ENCODE data around the gene MARCHF9.

MARCHF9 gene

GRCh38 chr12:57777911-57778310 is 23.0 kb downstream of the MARCHF9 start:
- Histone ChIP-seq H3K4me1 (ENCODE audit: low read depth, poor library complexity, severe bottlenecking) (peaks cover 20% of the 10 kb centered on the region), H4K20me1 (ENCODE audit: insufficient read depth) (no peaks in the 10 kb centered on the region)

GRCh38 chr12:57779736-57780135 is 24.8 kb downstream of the MARCHF9 start:
- no peak overlapping the region for H3K9ac ChIP-seq
- H3K27me3 ChIP-seq (ENCODE audit: insufficient read depth, low read depth): no peaks in the 10 kb centered on the region
- H4K20me1 ChIP-seq (ENCODE audit: insufficient read depth): no peaks in the 10 kb centered on the region
- peaks cover 20% of the 10 kb centered on the region for H3K79me2 ChIP-seq (ENCODE audit: insufficient read depth, low read depth)
- no peak overlapping the region for H3K27ac ChIP-seq
- H3K4me2 ChIP-seq: no peak overlapping the region
- no peaks in the 10 kb centered on the region for H3K36me3 ChIP-seq (ENCODE audit: insufficient read depth)
- no peak for TF ChIP-seq CTCF (conservative IDR thresholded peaks at IDR 0.05; ENCODE audit: low read depth, low read length)
- H2AFZ ChIP-seq (ENCODE audit: low read depth): no peak overlapping the region
- peaks cover 23% of the 10 kb centered on the region for H3K4me1 ChIP-seq (ENCODE audit: low read depth, poor library complexity, severe bottlenecking)
- H3K4me3 ChIP-seq (IDR thresholded peaks at IDR 0.05; ENCODE audit: insufficient read depth, low read depth, low read length): no peak overlapping the region

More at GRCh38 chr12:57777911-57778310, 23.0 kb downstream of the MARCHF9 start:
- H2AFZ ChIP-seq (ENCODE audit: low read depth): no peak overlapping the region
- H3K4me2 ChIP-seq: no peak overlapping the region
- no peaks in the 10 kb centered on the region for H3K27me3 ChIP-seq (ENCODE audit: insufficient read depth, low read depth)
- H3K4me3 ChIP-seq (IDR thresholded peaks at IDR 0.05; ENCODE audit: insufficient read depth, low read depth, low read length): no peak overlapping the region
- H3K79me2 ChIP-seq (ENCODE audit: insufficient read depth, low read depth): peaks cover 10% of the 10 kb centered on the region
- H3K27ac ChIP-seq: no peak overlapping the region
- H3K9ac ChIP-seq: no peak overlapping the region
- TF ChIP-seq CTCF (conservative IDR thresholded peaks at IDR 0.05; ENCODE audit: low read depth, low read length): no peak
- H3K36me3 ChIP-seq (ENCODE audit: insufficient read depth): no peaks in the 10 kb centered on the region

DNA sequence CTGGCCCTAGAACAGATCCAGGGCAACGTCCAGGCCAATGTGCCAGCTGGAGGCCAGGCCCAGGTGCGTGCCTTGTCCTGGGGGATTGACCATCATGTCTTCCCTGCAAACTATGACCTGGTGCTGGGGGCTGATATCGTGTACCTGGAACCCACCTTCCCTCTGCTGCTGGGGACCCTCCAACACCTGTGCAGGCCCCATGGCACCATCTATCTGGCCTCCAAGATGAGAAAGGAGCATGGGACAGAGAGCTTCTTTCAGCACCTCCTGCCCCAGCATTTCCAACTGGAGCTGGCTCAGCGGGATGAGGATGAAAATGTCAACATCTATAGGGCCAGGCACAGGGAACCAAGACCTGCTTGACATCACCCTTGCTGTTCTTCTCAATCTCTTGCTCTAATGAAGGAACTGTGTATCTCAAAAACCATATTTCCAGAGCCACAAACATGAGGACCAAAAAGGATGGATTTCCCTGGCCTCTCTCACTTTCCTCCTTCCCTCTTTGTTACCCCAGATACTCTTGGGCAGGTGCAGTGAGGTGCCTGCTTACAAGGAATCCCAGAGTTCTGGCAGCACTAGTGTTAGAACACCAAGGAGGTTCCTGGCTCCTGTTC is 25.5 kb downstream of the MARCHF9 start:
- no peaks in the 10 kb centered on the region for H3K27me3 ChIP-seq (ENCODE audit: insufficient read depth, low read depth)
- TF ChIP-seq CTCF (conservative IDR thresholded peaks at IDR 0.05; ENCODE audit: low read depth, low read length): no peak
- peaks cover 23% of the 10 kb centered on the region for H3K4me1 ChIP-seq (ENCODE audit: low read depth, poor library complexity, severe bottlenecking)
- no peak overlapping the region for H3K4me2 ChIP-seq
- H4K20me1 ChIP-seq (ENCODE audit: insufficient read depth): no peaks in the 10 kb centered on the region
- no peak overlapping the region for H3K9ac ChIP-seq
- H3K27ac ChIP-seq: no peak overlapping the region
- no peak overlapping the region for H3K4me3 ChIP-seq (IDR thresholded peaks at IDR 0.05; ENCODE audit: insufficient read depth, low read depth, low read length)
- no peak overlapping the region for H2AFZ ChIP-seq (ENCODE audit: low read depth)
- H3K36me3 ChIP-seq (ENCODE audit: insufficient read depth): 0 out of 2 replicates have a peak, but pooled peaks cover 1% of the 10 kb centered on the region
- H3K79me2 ChIP-seq (ENCODE audit: insufficient read depth, low read depth): peaks cover 25% of the 10 kb centered on the region

DNA sequence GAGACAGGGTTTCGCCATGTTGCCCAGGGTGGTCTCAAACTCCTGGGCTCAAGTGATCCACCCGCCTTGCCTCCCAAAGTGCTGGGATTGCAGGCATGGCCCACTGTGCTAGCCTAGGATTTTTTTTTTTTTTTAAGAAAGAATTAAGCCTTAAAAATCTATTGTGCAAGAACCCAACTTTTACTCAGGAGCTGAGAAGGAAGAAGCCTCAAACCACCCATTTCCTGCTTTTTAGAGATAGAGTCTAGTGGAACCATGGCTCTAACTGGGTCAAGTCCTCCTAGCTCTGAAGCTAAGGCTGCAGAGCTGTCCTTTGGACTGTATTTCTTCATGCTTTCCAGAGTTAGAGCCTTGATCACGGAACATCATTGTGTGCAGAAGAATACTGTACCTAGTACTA is 26.3 kb downstream of the MARCHF9 start:
- Histone ChIP-seq H3K27me3 (ENCODE audit: insufficient read depth, low read depth) (no peaks in the 10 kb centered on the region), H2AFZ (ENCODE audit: low read depth) (no peak overlapping the region), H3K4me2 (no peak overlapping the region), H3K4me1 (ENCODE audit: low read depth, poor library complexity, severe bottlenecking) (peaks cover 23% of the 10 kb centered on the region), H4K20me1 (ENCODE audit: insufficient read depth) (no peaks in the 10 kb centered on the region), H3K27ac (no peak overlapping the region), H3K9ac (no peak overlapping the region), H3K79me2 (ENCODE audit: insufficient read depth, low read depth) (peaks cover 29% of the 10 kb centered on the region), H3K4me3 (IDR thresholded peaks at IDR 0.05; ENCODE audit: insufficient read depth, low read depth, low read length) (no peak overlapping the region), H3K36me3 (ENCODE audit: insufficient read depth) (peaks cover 5% of the 10 kb centered on the region; the same call in 1 of the 2 replicates)
- TF ChIP-seq CTCF (conservative IDR thresholded peaks at IDR 0.05; ENCODE audit: low read depth, low read length): no peak

Data from KMS-11 (cell line).